ENCODE data around the gene MAPK6. TPM values are rescaled to one million over a fixed set of nuclear protein-coding genes. Genes with fewer than 3 reads are reported as not detected.
"Not testable (repeated sequence)": the region's sequence is repeated elsewhere in the genome, so short reads cannot be mapped to it uniquely, and the experiment has no call there.

The MAPK6 gene
- total and polyA plus RNA-seq, 4 donors = 5.6 to 27.1 (median 16.9) TPM

DNA sequence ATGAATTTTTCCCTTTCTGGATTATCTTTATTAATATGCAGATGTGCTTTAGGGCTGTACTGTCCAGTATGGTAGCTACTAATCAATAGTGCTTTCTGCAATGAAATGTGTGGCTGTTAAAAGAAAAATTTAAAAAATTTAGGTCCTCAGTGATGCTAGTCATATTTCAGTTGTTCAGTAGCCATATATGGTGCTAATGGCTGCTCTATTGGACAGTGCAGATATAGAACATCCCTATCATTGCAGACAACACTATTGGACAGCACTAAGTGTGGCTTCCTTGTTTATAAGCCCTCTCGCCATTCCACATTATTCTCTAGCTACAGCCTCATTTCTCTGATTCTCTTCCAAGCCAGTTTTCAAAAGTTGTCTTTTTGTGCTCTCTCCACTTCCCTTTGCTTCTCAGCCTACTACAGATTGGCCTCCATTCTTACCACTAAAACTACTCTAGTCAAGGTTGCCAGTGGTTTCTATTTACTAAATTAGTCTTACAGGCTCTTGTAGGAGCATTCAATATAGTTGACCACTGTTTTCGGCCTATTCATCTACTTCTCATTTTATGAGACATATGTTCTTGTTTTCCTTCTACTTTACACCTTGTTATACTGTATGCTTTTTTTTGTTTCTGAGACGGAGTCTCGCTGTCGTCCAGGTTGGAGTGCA is 9.5 kb downstream of the MAPK6 start:
- no peaks in the 10 kb centered on the region for H3K27me3 ChIP-seq (ENCODE audit: control insufficient read depth in 1 of 2, insufficient read depth in 2 of 2, low read length in 1 of 2)
- intact Hi-C loops (cut with DNase I) = no loop called here
- H3K27ac ChIP-seq (ENCODE audit: low read depth in 1 of 2, low read length in 2 of 2) = no peak overlapping the region
- ATAC-seq (ENCODE audit: low FRiP score) = no peak
- no peak overlapping the region for H3K4me3 ChIP-seq (ENCODE audit: low read length in 2 of 2)
- no peaks in the 10 kb centered on the region for H3K36me3 ChIP-seq (ENCODE audit: control insufficient read depth in 1 of 2, insufficient read depth in 2 of 2, low read length in 1 of 2)
- 90 to 98% methylated on average over 5 of the region's 5 CpGs for WGBS, 2 donors
- H3K9me3 ChIP-seq (ENCODE audit: control insufficient read depth, low read length) = no peaks in the 10 kb centered on the region
- H3K4me1 ChIP-seq (ENCODE audit: control insufficient read depth in 1 of 2, insufficient read depth in 2 of 2, low read length in 2 of 2) = no peaks in the 10 kb centered on the region
- no peak for DNase-seq

DNA sequence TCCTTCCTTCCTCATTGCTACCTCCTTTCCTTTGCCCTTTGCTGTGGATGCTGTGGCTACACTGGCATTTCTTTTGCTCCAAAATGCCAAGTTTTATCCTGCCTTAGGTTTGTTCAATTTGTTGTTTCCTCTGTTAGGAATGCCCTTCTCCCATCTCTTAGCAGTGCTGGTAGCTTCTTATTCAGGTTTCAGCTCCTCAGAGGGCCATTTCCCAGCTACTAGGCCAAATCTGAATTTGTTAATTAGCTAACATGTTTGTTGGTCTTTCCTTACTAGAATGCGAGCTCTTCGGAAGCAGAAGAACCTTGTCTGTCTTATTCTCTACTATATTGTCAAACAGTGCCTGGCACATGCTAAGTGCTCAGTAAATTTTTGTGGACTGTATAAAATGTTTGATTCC is 11.0 kb downstream of the MAPK6 start:
- Histone ChIP-seq H3K4me1 (ENCODE audit: control insufficient read depth in 1 of 2, insufficient read depth in 2 of 2, low read length in 2 of 2) (no peaks in the 10 kb centered on the region), H3K36me3 (ENCODE audit: control insufficient read depth in 1 of 2, insufficient read depth in 2 of 2, low read length in 1 of 2) (no peaks in the 10 kb centered on the region), H3K9me3 (ENCODE audit: control insufficient read depth, low read length) (no peaks in the 10 kb centered on the region), H3K4me3 (ENCODE audit: low read length in 2 of 2) (no peak overlapping the region), H3K27ac (ENCODE audit: low read depth in 1 of 2, low read length in 2 of 2) (no peak overlapping the region), H3K27me3 (ENCODE audit: control insufficient read depth in 1 of 2, insufficient read depth in 2 of 2, low read length in 1 of 2) (no peaks in the 10 kb centered on the region)
- intact Hi-C loops (cut with DNase I) = no loop called here
- WGBS, 2 donors = 87 to 93% methylated on average over 2 of the region's 2 CpGs
- no peak for DNase-seq
- no peak for ATAC-seq (ENCODE audit: low FRiP score)

DNA sequence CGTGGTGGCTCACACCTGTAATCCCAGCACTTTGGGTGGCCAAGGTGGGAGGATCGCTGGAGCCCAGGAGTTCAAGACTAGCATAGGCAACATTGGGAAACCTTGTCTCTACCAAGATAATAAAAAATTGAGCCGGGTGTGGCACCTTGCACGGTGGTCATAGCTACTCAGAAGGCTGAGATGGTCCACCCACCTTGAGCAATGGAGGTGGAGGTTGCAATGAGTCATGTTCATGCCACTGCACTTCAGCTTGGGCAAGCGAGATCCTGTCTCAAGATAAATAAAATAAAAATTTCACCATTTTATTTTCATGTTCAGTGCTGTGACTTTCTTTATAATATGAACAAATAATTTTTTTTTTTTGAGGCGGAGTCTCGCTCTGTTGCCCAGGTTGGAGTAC is 12.5 kb downstream of the MAPK6 start:
- Histone ChIP-seq H3K4me3 (ENCODE audit: low read length in 2 of 2) (no peak overlapping the region), H3K36me3 (ENCODE audit: control insufficient read depth in 1 of 2, insufficient read depth in 2 of 2, low read length in 1 of 2) (no peaks in the 10 kb centered on the region), H3K4me1 (ENCODE audit: control insufficient read depth in 1 of 2, insufficient read depth in 2 of 2, low read length in 2 of 2) (no peaks in the 10 kb centered on the region), H3K9me3 (ENCODE audit: control insufficient read depth, low read length) (no peaks in the 10 kb centered on the region), H3K27me3 (ENCODE audit: control insufficient read depth in 1 of 2, insufficient read depth in 2 of 2, low read length in 1 of 2) (no peaks in the 10 kb centered on the region), H3K27ac (ENCODE audit: low read depth in 1 of 2, low read length in 2 of 2) (no peak overlapping the region)
- 96 to 97% methylated on average over 7 of the region's 7 CpGs for WGBS, 2 donors
- ATAC-seq (ENCODE audit: low FRiP score) = no peak
- intact Hi-C loops (cut with DNase I) = no loop called here
- no peak for DNase-seq

DNA sequence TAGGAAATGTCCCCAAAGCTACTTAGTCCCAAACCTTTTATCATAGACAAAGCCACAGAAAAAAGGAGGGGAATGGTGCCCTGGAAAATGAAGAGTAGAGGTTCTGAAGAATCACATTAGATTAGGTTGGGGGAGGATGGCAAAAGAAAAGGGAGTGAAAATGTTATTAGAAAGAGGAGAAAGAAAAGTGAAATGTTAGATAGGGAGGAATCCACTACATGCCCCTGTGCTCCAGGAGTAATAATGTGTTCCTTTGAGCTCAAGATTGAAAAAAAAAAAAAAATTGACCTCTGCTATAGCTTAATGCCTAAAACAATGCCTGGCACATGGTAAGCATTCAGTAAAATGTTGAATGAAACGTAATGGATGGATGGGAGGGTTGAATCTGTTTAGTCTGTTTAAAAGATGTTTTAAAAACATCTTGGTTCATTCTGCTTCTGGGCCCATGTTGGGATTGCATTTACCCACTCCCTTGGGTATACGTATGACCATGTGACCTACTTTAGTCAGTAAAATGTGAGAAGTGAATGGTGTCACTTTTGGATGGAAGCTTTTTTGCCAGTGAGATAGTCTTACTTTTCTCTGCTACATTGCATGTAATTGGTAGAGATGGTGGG is 19.0 kb downstream of the MAPK6 start:
- DNase-seq (no peak), ATAC-seq (ENCODE audit: low FRiP score) (no peak)
- intact Hi-C loops (cut with DNase I) = no loop called here
- H3K4me1 ChIP-seq (ENCODE audit: control insufficient read depth in 1 of 2, insufficient read depth in 2 of 2, low read length in 2 of 2) = peaks cover 5 to 9% of the 10 kb centered on the region in 2 donors
- no peaks in the 10 kb centered on the region for H3K9me3 ChIP-seq (ENCODE audit: control insufficient read depth, low read length)
- no peak overlapping the region for H3K4me3 ChIP-seq (ENCODE audit: low read length in 2 of 2)
- WGBS, 2 donors = 64 to 65% methylated on average over 2 of the region's 2 CpGs
- no peaks in the 10 kb centered on the region for H3K27me3 ChIP-seq (ENCODE audit: control insufficient read depth in 1 of 2, insufficient read depth in 2 of 2, low read length in 1 of 2)
- H3K36me3 ChIP-seq (ENCODE audit: control insufficient read depth in 1 of 2, insufficient read depth in 2 of 2, low read length in 1 of 2) = no peaks in the 10 kb centered on the region
- H3K27ac ChIP-seq (ENCODE audit: low read depth in 1 of 2, low read length in 2 of 2) = no peak overlapping the region

DNA sequence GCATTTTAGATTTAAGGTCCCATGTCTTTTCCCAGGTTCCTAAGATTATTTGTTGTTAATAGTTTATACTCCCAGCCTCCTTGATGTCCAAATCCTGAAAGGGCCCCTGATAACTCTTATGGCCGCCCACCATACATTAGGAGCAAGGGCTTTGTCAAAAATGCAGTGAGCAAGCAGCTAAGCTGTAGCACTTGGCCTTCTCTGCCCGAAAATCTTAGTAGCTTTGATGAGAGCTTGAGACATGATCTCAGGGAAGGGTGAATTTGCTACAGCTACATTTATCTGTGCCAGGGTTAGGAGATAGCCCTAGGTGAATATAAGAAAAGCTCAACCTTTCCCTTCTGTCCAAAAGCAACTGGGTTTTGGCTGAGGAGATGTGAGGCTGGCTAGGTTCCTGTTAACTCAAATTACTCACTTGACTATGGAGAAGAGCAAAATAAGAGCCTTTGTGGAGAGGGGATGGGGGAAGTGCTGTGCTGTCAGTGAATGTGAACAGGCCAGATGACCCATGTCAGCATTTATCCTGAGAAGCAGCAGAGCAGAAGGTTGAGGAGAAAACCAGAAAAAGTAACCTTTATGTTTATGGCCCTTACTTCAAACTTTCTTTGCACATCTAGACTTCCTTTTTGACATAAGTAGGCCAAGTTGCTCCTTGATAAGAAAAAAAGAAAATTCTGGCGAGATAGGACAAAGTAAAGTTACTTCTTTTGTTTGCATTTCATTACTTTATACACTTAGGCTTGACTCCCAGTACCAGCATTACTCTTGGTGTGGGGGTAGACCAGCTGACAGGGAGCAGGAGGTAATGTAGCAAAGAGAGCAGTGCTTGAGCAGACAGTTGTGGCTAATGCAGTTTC is 21.1 kb downstream of the MAPK6 start:
- Histone ChIP-seq H3K27me3 (ENCODE audit: control insufficient read depth in 1 of 2, insufficient read depth in 2 of 2, low read length in 1 of 2) (no peaks in the 10 kb centered on the region), H3K4me1 (ENCODE audit: control insufficient read depth in 1 of 2, insufficient read depth in 2 of 2, low read length in 2 of 2) (peaks cover 5 to 9% of the 10 kb centered on the region in 2 donors), H3K36me3 (ENCODE audit: control insufficient read depth in 1 of 2, insufficient read depth in 2 of 2, low read length in 1 of 2) (no peaks in the 10 kb centered on the region), H3K9me3 (ENCODE audit: control insufficient read depth, low read length) (no peaks in the 10 kb centered on the region), H3K27ac (ENCODE audit: low read depth in 1 of 2, low read length in 2 of 2) (no peak overlapping the region), H3K4me3 (ENCODE audit: low read length in 2 of 2) (no peak overlapping the region)
- intact Hi-C loops (cut with DNase I) = no loop called here
- WGBS, 2 donors = 24 to 30% methylated on average over 3 of the region's 3 CpGs
- DNase-seq (no peak), ATAC-seq (ENCODE audit: low FRiP score) (no peak)

DNA sequence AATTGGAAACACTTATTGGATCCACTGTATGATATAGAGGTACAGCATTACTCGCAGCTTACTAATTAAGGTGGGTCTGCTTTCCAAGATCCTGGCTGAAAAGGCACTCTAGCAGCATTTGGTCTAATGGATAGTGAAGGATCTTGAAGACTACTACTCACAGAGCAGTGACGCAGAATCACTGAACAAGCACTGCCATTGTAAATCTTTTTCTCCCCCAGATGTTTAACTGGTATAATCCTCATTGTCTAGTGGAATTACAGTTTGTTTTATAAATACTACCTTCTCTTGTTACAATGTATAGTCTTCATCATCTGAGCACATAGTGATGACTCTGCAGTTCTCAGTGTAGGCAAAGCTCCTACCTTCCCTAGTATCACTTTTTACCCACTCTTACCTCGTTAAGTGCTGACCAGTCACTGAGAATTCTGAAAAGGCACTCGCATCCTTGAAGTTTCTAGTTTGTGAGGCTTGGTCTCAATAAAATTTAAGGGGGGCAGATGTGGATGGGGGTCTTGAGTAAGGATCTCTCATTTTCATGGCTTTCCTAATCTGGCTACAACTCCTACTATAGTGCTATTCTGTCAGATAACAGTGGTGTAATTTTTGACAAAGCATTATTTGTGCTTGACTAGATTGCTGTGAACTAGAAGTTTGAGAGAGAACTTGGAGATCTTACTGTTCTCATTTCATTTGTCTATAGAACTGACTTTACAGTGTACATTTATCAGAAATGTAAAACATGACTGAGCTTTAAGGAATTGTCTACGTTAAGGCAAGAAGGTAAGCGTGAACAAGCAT is 23.2 kb downstream of the MAPK6 start:
- H3K27ac ChIP-seq (ENCODE audit: low read depth in 1 of 2, low read length in 2 of 2) = no peak overlapping the region
- no peaks in the 10 kb centered on the region for H3K9me3 ChIP-seq (ENCODE audit: control insufficient read depth, low read length)
- H3K4me3 ChIP-seq (ENCODE audit: low read length in 2 of 2) = no peak overlapping the region
- H3K4me1 ChIP-seq (ENCODE audit: control insufficient read depth in 1 of 2, insufficient read depth in 2 of 2, low read length in 2 of 2) = peaks cover 5 to 9% of the 10 kb centered on the region in 2 donors
- DNase-seq (no peak), ATAC-seq (ENCODE audit: low FRiP score) (no peak)
- intact Hi-C loops (cut with DNase I) = no loop called here
- no peaks in the 10 kb centered on the region for H3K27me3 ChIP-seq (ENCODE audit: control insufficient read depth in 1 of 2, insufficient read depth in 2 of 2, low read length in 1 of 2)
- H3K36me3 ChIP-seq (ENCODE audit: control insufficient read depth in 1 of 2, insufficient read depth in 2 of 2, low read length in 1 of 2) = no peaks in the 10 kb centered on the region
- 93% methylated on average over 6 of the region's 6 CpGs for WGBS, 2 donors

DNA sequence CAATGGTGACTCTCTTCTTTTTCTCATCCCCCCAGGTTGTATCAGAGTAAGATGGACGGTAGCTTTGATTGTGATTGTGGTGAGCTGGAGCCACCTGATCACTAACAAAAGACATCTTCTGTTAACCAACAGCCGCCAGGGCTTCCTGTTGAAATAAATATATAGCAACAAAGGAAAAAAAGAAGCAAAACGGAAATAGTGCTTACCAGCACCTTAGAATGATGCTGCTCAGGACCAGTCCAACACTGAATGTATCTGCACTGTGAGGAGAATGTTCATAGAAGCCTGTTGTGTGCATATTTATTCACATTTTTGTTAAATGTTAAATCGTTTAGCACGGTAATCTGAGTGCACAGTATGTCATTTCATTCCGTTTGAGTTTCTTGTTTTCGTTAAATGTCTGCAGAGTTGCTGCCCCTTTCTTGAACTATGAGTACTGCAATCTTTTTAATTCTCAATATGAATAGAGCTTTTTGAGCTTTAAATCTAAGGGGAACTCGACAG is 26.8 kb downstream of the MAPK6 start:
- H3K27me3 ChIP-seq (ENCODE audit: control insufficient read depth in 1 of 2, insufficient read depth in 2 of 2, low read length in 1 of 2); H3K4me3 ChIP-seq (ENCODE audit: low read length in 2 of 2); ATAC-seq (ENCODE audit: low FRiP score); H3K36me3 ChIP-seq (ENCODE audit: control insufficient read depth in 1 of 2, insufficient read depth in 2 of 2, low read length in 1 of 2); DNase-seq; H3K27ac ChIP-seq (ENCODE audit: low read depth in 1 of 2, low read length in 2 of 2); intact Hi-C loops (cut with DNase I); H3K9me3 ChIP-seq (ENCODE audit: control insufficient read depth, low read length); H3K4me1 ChIP-seq (ENCODE audit: control insufficient read depth in 1 of 2, insufficient read depth in 2 of 2, low read length in 2 of 2): not testable (repeated sequence)
- WGBS, 2 donors = 66% methylated on average over 8 of the region's 8 CpGs

DNA sequence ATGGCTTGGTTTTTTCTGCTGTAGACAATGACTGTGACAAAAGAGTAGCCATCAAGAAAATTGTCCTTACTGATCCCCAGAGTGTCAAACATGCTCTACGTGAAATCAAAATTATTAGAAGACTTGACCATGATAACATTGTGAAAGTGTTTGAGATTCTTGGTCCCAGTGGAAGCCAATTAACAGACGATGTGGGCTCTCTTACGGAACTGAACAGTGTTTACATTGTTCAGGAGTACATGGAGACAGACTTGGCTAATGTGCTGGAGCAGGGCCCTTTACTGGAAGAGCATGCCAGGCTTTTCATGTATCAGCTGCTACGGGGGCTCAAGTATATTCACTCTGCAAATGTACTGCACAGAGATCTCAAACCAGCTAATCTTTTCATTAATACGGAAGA is 27.5 kb downstream of the MAPK6 start:
- ATAC-seq (ENCODE audit: low FRiP score); H3K27ac ChIP-seq (ENCODE audit: low read depth in 1 of 2, low read length in 2 of 2); H3K4me3 ChIP-seq (ENCODE audit: low read length in 2 of 2); intact Hi-C loops (cut with DNase I); H3K9me3 ChIP-seq (ENCODE audit: control insufficient read depth, low read length); H3K36me3 ChIP-seq (ENCODE audit: control insufficient read depth in 1 of 2, insufficient read depth in 2 of 2, low read length in 1 of 2); DNase-seq; H3K27me3 ChIP-seq (ENCODE audit: control insufficient read depth in 1 of 2, insufficient read depth in 2 of 2, low read length in 1 of 2); H3K4me1 ChIP-seq (ENCODE audit: control insufficient read depth in 1 of 2, insufficient read depth in 2 of 2, low read length in 2 of 2): not testable (repeated sequence)
- WGBS, 2 donors = 56 to 63% methylated on average over 5 of the region's 5 CpGs

All from aorta (tissue), 5 donors.